ENCODE results near the gene HADHA.

DNA sequence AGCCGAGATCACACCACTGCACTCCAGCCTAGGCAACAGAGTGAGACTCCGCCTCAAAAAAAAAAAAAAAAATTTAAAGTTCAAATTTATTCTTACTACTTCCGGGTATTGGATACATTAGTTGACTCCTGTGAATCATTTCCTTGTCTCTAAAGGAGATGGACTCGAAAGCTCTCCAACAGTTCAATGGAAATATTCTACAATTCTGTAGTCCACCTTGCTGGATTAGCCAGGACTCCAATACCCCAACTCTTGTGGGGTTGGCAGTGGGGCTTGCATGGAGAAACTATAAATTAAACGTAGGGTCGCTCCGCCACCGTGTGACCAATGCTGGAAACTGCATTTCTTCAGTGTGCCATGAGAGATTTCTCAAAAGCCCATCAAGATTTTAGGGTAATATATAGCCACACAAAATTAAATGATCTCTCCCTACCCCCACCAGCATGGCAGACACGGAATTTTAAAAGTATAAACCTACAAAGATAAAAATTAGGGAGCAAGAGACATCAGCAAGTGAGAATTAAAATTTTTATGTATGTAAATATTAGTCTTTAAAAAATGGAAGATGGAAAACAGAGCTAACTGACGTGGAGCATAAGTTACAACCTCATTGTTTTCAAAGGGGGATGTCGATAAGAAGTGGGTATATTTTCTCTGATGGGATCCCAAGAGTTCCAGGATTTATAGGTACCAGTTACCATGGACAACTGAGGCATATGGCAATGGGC is 99.3 kb downstream of the HADHA start:
- TF ChIP-seq POLR2A (IDR thresholded peaks at IDR 0.05; ENCODE audit: low read length) (peak; percentile 18), GATA1 (IDR thresholded peaks at IDR 0.05; ENCODE audit: low read depth, low read length) (no peak)

Data from erythroblast (primary cell).